Measurements from ENCODE around the gene EXOSC3. TPM values are rescaled to one million over a fixed set of nuclear protein-coding genes. Genes with fewer than 3 reads are reported as not detected.

Gene EXOSC3
- total and polyA plus RNA-seq, 9 of the 15 experiments (the other 6 are each of a cell fraction or from before 2014, with no cell fraction given): 18.5 to 266 (median 114) TPM

DNA sequence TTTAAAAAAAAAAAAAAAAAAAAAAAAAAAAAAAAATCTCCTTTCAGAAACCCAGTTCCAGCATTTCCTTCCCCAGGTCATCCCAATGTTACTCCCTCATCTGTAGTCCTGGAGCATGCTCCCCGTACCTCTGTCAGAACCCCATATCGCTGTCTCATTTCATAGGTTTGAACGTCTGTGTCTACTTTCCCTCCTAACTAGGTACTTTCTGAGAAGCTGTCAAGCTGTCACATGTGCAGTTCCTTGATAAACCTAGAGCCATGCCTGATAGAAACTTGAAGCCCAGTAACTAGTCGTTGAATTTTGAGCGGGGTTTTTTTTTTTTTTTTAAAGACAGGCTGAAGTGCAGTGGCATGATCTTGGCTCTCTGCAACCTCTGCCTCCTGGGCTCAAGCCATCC, 15.6 kb downstream of the EXOSC3 start (continued):
- TF ChIP-seq, protein P1, sequence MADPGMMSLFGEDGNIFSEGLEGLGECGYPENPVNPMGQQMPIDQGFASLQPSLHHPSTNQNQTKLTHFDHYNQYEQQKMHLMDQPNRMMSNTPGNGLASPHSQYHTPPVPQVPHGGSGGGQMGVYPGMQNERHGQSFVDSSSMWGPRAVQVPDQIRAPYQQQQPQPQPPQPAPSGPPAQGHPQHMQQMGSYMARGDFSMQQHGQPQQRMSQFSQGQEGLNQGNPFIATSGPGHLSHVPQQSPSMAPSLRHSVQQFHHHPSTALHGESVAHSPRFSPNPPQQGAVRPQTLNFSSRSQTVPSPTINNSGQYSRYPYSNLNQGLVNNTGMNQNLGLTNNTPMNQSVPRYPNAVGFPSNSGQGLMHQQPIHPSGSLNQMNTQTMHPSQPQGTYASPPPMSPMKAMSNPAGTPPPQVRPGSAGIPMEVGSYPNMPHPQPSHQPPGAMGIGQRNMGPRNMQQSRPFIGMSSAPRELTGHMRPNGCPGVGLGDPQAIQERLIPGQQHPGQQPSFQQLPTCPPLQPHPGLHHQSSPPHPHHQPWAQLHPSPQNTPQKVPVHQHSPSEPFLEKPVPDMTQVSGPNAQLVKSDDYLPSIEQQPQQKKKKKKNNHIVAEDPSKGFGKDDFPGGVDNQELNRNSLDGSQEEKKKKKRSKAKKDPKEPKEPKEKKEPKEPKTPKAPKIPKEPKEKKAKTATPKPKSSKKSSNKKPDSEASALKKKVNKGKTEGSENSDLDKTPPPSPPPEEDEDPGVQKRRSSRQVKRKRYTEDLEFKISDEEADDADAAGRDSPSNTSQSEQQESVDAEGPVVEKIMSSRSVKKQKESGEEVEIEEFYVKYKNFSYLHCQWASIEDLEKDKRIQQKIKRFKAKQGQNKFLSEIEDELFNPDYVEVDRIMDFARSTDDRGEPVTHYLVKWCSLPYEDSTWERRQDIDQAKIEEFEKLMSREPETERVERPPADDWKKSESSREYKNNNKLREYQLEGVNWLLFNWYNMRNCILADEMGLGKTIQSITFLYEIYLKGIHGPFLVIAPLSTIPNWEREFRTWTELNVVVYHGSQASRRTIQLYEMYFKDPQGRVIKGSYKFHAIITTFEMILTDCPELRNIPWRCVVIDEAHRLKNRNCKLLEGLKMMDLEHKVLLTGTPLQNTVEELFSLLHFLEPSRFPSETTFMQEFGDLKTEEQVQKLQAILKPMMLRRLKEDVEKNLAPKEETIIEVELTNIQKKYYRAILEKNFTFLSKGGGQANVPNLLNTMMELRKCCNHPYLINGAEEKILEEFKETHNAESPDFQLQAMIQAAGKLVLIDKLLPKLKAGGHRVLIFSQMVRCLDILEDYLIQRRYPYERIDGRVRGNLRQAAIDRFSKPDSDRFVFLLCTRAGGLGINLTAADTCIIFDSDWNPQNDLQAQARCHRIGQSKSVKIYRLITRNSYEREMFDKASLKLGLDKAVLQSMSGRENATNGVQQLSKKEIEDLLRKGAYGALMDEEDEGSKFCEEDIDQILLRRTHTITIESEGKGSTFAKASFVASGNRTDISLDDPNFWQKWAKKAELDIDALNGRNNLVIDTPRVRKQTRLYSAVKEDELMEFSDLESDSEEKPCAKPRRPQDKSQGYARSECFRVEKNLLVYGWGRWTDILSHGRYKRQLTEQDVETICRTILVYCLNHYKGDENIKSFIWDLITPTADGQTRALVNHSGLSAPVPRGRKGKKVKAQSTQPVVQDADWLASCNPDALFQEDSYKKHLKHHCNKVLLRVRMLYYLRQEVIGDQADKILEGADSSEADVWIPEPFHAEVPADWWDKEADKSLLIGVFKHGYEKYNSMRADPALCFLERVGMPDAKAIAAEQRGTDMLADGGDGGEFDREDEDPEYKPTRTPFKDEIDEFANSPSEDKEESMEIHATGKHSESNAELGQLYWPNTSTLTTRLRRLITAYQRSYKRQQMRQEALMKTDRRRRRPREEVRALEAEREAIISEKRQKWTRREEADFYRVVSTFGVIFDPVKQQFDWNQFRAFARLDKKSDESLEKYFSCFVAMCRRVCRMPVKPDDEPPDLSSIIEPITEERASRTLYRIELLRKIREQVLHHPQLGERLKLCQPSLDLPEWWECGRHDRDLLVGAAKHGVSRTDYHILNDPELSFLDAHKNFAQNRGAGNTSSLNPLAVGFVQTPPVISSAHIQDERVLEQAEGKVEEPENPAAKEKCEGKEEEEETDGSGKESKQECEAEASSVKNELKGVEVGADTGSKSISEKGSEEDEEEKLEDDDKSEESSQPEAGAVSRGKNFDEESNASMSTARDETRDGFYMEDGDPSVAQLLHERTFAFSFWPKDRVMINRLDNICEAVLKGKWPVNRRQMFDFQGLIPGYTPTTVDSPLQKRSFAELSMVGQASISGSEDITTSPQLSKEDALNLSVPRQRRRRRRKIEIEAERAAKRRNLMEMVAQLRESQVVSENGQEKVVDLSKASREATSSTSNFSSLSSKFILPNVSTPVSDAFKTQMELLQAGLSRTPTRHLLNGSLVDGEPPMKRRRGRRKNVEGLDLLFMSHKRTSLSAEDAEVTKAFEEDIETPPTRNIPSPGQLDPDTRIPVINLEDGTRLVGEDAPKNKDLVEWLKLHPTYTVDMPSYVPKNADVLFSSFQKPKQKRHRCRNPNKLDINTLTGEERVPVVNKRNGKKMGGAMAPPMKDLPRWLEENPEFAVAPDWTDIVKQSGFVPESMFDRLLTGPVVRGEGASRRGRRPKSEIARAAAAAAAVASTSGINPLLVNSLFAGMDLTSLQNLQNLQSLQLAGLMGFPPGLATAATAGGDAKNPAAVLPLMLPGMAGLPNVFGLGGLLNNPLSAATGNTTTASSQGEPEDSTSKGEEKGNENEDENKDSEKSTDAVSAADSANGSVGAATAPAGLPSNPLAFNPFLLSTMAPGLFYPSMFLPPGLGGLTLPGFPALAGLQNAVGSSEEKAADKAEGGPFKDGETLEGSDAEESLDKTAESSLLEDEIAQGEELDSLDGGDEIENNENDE (IDR thresholded peaks at IDR 0.05; ENCODE audit: low read depth, low read length): no peak
- TF ChIP-seq HLTF (IDR thresholded peaks at IDR 0.05) (no peak), RCOR1 (IDR thresholded peaks at IDR 0.05; ENCODE audit: borderline replicate concordance in 1 of 2, low read depth in 2 of 2, low read length in 2 of 2) (no peak), NFIX (CRISPR knock-in tag; IDR thresholded peaks at IDR 0.05; ENCODE audit: low read depth) (no peak)
- TF ChIP-seq, protein P2, sequence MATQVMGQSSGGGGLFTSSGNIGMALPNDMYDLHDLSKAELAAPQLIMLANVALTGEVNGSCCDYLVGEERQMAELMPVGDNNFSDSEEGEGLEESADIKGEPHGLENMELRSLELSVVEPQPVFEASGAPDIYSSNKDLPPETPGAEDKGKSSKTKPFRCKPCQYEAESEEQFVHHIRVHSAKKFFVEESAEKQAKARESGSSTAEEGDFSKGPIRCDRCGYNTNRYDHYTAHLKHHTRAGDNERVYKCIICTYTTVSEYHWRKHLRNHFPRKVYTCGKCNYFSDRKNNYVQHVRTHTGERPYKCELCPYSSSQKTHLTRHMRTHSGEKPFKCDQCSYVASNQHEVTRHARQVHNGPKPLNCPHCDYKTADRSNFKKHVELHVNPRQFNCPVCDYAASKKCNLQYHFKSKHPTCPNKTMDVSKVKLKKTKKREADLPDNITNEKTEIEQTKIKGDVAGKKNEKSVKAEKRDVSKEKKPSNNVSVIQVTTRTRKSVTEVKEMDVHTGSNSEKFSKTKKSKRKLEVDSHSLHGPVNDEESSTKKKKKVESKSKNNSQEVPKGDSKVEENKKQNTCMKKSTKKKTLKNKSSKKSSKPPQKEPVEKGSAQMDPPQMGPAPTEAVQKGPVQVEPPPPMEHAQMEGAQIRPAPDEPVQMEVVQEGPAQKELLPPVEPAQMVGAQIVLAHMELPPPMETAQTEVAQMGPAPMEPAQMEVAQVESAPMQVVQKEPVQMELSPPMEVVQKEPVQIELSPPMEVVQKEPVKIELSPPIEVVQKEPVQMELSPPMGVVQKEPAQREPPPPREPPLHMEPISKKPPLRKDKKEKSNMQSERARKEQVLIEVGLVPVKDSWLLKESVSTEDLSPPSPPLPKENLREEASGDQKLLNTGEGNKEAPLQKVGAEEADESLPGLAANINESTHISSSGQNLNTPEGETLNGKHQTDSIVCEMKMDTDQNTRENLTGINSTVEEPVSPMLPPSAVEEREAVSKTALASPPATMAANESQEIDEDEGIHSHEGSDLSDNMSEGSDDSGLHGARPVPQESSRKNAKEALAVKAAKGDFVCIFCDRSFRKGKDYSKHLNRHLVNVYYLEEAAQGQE (IDR thresholded peaks at IDR 0.05; ENCODE audit: borderline replicate concordance): no peak
- TF ChIP-seq, protein P2 (CRISPR knock-in tag; IDR thresholded peaks at IDR 0.05; ENCODE audit: low read depth): no peak

Measured in K562 (cell line).